Ovary (tissue), 9 donors: ENCODE data around the gene GPC3. TPM values are rescaled to one million over a fixed set of nuclear protein-coding genes. Genes with fewer than 3 reads are reported as not detected.

Experiments
- DNase-seq, 5 donors: peaks; one replicate each; pipeline ENCODE4 v3.0.0-alpha.2; 2019 to 2020
- H3K27ac ChIP-seq, 2 donors: fragments of 200-600 bp; one replicate each; pipeline versions ENCODE4 v1.5.1 to v1.8.0; 2019 to 2022
- H3K27me3 ChIP-seq: fragments of 200-600 bp; one replicate; pipeline ENCODE4 v1.8.0; 2022
- H3K36me3 ChIP-seq: fragments of 200-600 bp; sonication (generic); one replicate; pipeline ENCODE4 v1.5.1; 2019
- H3K4me1 ChIP-seq: one replicate; pipeline ENCODE4 v1.8.1; 2013; ENCODE audit warnings: mild to moderate bottlenecking, moderate library complexity; ENCODE audit not compliant: insufficient read depth
- H3K4me3 ChIP-seq: fragments of 200-600 bp; sonication (generic); one replicate; pipeline ENCODE4 v1.5.1; 2017
- H3K9me3 ChIP-seq, 2 donors: fragments of 200-600 bp in 1 of 2; sonication (generic) in 1 of 2; one replicate each; pipeline versions ENCODE4 v1.5.1 to v1.8.1; 2013 to 2019; ENCODE audit warnings: mild to moderate bottlenecking in 1 of 2, moderate library complexity in 1 of 2
- EP300 ChIP-seq: sonication (generic); formaldehyde crosslinking; IDR thresholded peaks from one replicate; pipeline ENCODE4 v1.6.1; 2017; ENCODE audit warnings: antibody characterized with exemption
- POLR2A ChIP-seq: fragments of 450-650 bp; IDR thresholded peaks from one replicate; pipeline ENCODE4 v1.6.1; 2017; ENCODE audit warnings: antibody characterized with exemption, mild to moderate bottlenecking, moderate library complexity
- WGBS, 3 donors: extraction: QIAGEN DNeasy Blood & Tissue Kit in 1 of 3; methylation state at CpG; one replicate each; pipeline versions ENCODE4 v1.1.5 to v1.1.7; 2013 to 2017; 5-methylcytosine and 5-hydroxymethylcytosine counted together
- intact Hi-C, 4 donors: fragments of 100-400 bp; cut with DNase I; formaldehyde crosslinking; loops; one replicate each; pipeline versions ENCODE4 v1.11.0 to v1.15.1; 2022 to 2023
- polyA plus RNA-seq, 2 donors: library from polyadenylated mRNA; stranded (reverse); fragments of 200-250 nt in 1 of 2; fragments of 350-450 nt in 1 of 2; fragmentation: Illumina TruSeq in 1 of 2; extraction: RNeasy Lipid Tissue Mini Kit (QIAGEN cat#74804) in 1 of 2; gene quantifications; one replicate each; pipeline ENCODE4 v1.2.3, GENCODE V29; 2013 to 2014
- total RNA-seq, 7 donors: library from RNA; depleted of rRNA in 2 of 7; stranded (reverse); fragments of >200 nt in 2 of 7; fragmentation: NEBNext Ultra II Directional in 3 of 7; extraction: Animal tissue kit (Norgen Biotek cat#: 25700) in 3 of 7; gene quantifications; one replicate each; pipeline versions ENCODE4 v1.1.0 to v1.2.4, GENCODE V29; 2016 to 2023
- TF ChIP-seq, protein P1 (sequence below), 3 donors: fragments of 450-650 bp in 2 of 3; fragments of 200-600 bp in 1 of 3; IDR thresholded peaks; one replicate each; pipeline versions ENCODE4 v1.5.1 to v1.8.0; 2016 to 2022; ENCODE audit warnings: antibody characterized with exemption in 3 of 3, mild to moderate bottlenecking in 1 of 3
- donor health status: DM: no; HTN: no; CAD: no; lungs with moderate emphysema.
- donor health status: DM: no; HTN: no; CAD: no.
- donor health status: Bipolar disorder and iron deficiency.
- donor health status: DM: yes; HTN: yes; CAD: no.
- donor health status: DM: no; HTN: no; CAD: no.
- donor health status: DM: yes; HTN: yes; CAD: no.

Gene GPC3
- total and polyA plus RNA-seq, 9 donors = 4.5 to 91.8 (median 12.1) TPM

DNA sequence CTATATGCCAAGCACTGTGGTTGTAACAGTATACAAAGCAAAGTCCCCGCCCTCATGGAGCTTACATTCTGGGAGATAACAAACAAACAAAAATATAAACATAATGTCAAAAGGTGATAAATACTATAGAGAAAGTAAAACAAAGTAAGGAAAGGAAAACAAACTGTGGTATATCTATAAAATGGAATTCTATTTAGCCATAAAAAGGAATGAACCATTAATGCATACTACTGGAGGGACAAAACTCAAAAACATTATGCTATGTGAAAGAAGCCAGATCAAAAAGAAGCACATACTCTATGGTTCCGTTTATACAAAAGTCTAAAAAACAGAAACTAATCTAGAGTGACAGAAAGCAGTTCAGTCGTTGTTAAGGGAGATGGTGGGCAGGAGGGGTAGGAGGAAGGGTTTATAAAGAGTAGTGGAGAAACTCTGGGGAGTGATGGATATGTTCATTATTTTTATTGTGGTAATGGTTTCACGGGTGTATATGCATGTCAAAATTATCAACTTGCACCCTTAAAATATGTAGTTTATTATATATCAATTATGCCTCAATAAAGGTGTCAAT, 31.5 kb downstream of the GPC3 start:
- no peak for TF ChIP-seq EP300
- TF ChIP-seq, protein P1, sequence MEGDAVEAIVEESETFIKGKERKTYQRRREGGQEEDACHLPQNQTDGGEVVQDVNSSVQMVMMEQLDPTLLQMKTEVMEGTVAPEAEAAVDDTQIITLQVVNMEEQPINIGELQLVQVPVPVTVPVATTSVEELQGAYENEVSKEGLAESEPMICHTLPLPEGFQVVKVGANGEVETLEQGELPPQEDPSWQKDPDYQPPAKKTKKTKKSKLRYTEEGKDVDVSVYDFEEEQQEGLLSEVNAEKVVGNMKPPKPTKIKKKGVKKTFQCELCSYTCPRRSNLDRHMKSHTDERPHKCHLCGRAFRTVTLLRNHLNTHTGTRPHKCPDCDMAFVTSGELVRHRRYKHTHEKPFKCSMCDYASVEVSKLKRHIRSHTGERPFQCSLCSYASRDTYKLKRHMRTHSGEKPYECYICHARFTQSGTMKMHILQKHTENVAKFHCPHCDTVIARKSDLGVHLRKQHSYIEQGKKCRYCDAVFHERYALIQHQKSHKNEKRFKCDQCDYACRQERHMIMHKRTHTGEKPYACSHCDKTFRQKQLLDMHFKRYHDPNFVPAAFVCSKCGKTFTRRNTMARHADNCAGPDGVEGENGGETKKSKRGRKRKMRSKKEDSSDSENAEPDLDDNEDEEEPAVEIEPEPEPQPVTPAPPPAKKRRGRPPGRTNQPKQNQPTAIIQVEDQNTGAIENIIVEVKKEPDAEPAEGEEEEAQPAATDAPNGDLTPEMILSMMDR (IDR thresholded peaks at IDR 0.05) = no peak
- no peak for TF ChIP-seq POLR2A
- WGBS, 3 donors = 71 to 80% (median 74%) methylated on average over 4 of the region's 4 CpGs
- Histone ChIP-seq H3K27ac (no peak overlapping the region), H3K36me3 (no peaks in the 10 kb centered on the region), H3K27me3 (no peaks in the 10 kb centered on the region), H3K4me1 (no peaks in the 10 kb centered on the region), H3K4me3 (no peak overlapping the region), H3K9me3 (no peaks in the 10 kb centered on the region)
- no peak for DNase-seq
- intact Hi-C loops = no loop called here

DNA sequence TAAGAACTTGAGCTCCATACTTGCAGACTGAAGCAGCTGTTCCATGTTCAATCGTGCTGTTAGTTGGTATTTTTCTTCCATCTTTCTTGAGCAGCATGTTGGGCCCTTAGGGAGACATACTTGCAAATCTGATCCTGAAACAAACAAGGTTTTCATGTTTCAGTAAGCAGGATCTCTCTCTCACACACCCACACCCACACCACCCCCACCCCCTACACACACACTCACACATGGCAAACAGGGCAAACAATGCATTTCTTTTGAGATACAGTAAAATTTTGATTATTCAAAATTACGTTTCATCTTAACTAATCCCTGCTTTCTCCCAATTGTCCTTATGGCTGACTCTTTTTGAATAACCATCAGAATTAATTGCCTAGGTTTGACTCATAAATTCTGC, 32.3 kb downstream of the GPC3 start:
- 62 to 84% (median 66%) methylated on average over 2 of the region's 2 CpGs for WGBS, 3 donors
- no peak overlapping the region for H3K4me3 ChIP-seq
- H3K36me3 ChIP-seq = no peaks in the 10 kb centered on the region
- TF ChIP-seq, protein P1 (IDR thresholded peaks at IDR 0.05) = no peak
- TF ChIP-seq EP300 = no peak
- TF ChIP-seq POLR2A = no peak
- DNase-seq = no peak
- no peak overlapping the region for H3K27ac ChIP-seq
- no peaks in the 10 kb centered on the region for H3K4me1 ChIP-seq
- no peaks in the 10 kb centered on the region for H3K27me3 ChIP-seq
- intact Hi-C loops = no loop called here
- H3K9me3 ChIP-seq = no peaks in the 10 kb centered on the region

DNA sequence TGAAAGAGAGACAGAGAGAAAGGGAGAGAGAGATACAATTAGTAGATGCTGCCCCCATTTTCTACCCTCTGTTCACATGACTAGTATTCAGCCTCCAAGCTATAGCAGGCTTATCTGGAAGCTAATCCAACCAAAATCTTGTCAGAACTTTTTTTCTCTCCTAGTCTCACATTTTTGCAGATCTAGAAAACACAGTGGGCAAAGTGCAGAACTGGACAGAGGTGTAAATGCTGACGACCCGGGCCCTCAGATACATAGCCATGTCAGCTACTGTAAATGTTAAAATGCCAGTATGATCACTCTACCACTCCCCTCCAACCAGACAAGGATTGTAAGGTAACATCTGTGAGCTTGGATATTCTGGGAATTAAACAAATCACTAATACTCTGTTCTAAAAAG, 34.3 kb downstream of the GPC3 start:
- Histone ChIP-seq H3K4me1 (no peaks in the 10 kb centered on the region), H3K27me3 (no peaks in the 10 kb centered on the region), H3K4me3 (no peak overlapping the region), H3K27ac (no peak overlapping the region), H3K36me3 (no peaks in the 10 kb centered on the region), H3K9me3 (no peaks in the 10 kb centered on the region)
- no peak for DNase-seq
- WGBS, 3 donors = 63 to 73% (median 66%) methylated on average over 2 of the region's 2 CpGs
- TF ChIP-seq, protein P1 (IDR thresholded peaks at IDR 0.05) = no peak
- TF ChIP-seq EP300 (no peak), POLR2A (no peak)
- intact Hi-C loops = no loop called here

DNA sequence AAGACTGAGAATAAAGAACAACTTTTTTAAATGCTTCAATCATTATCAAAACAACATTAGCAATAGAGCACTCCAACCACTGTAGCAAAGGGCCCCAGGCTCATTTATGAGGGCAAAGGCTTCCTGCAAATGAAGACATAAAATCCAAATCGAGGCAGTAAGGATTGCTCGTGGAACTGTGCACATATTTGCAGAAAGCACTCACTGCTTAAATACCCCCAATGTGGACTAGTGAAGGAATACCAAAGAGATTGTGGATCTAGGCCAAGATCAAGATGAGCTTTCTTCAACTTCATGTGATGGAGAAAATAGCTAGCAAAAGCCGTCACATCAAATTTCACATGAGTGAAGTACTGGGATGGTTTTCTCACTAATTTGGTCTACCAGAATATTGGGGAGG, 35.2 kb downstream of the GPC3 start:
- intact Hi-C loops = no loop called here
- Histone ChIP-seq H3K27me3 (no peaks in the 10 kb centered on the region), H3K4me3 (no peak overlapping the region), H3K9me3 (no peaks in the 10 kb centered on the region), H3K4me1 (no peaks in the 10 kb centered on the region), H3K27ac (no peak overlapping the region), H3K36me3 (no peaks in the 10 kb centered on the region)
- no peak for DNase-seq
- no peak for TF ChIP-seq EP300
- TF ChIP-seq POLR2A = no peak
- TF ChIP-seq, protein P1 (IDR thresholded peaks at IDR 0.05) = no peak
- 63 to 79% (median 69%) methylated on average over 3 of the region's 3 CpGs for WGBS, 3 donors
